HCT116 (cell line): ENCODE measurements around the gene IGSF11. TPM values are rescaled to one million over a fixed set of nuclear protein-coding genes. Genes with fewer than 3 reads are reported as not detected.

Experiments used
- ATAC-seq: fragments of 200-7000 bp; cut with Tn5 transposase; 2 replicates; pipeline ENCODE4 v1.9.1; 2020; ENCODE audit warnings: mild to moderate bottlenecking, moderate library complexity
- BruUV-seq: library from RNA; stranded (reverse); fragments of 400-500 nt; replicated peaks from 2 replicates; lab custom pipeline; 2021; lab: Mats Ljungman, UMichigan
- CTCF ChIA-PET: fragments of 300-600 bp; sonication (Branson Sonifier 250); formaldehyde crosslinking; loops from one replicate; lab custom pipeline; 2021; ENCODE audit warnings: antibody characterized with exemption; lab: Charles Lee
- POLR2A ChIA-PET: fragments of 300-600, 350-600 bp; sonication (Branson Sonifier 250); formaldehyde crosslinking; loops from one replicate; lab custom pipeline; 2021; ENCODE audit warnings: antibody characterized with exemption; lab: Charles Lee
- RAD21 ChIA-PET, 2 experiments: fragments of 300-600 bp; sonication (Branson Sonifier 250); formaldehyde crosslinking; loops; one replicate each; lab custom pipeline; 2023; ENCODE audit warnings: low total read pairs in 2 of 2; ENCODE audit not compliant: uncharacterized antibody in 2 of 2, unreplicated experiment in 2 of 2, low non-redundant PET in 1 of 2; lab: Charles Lee
- DNase-seq: peaks from one replicate; pipeline ENCODE4 v3.0.0-alpha.2; 2010; ENCODE audit warnings: low read depth, low spot score
- H2AFZ ChIP-seq: fragments of 200-600 bp; shearing (Covaris generic), sonication (generic); 2 replicates; pipeline ENCODE4 v1.6.1; 2017; ENCODE audit warnings: low read depth, mixed run types, mixed read lengths, antibody characterized with exemption, low read length; ENCODE audit not compliant: poor library complexity, severe bottlenecking
- H3K27ac ChIP-seq: 2 replicates; pipeline ENCODE4 v1.5.1; 2012; ENCODE audit warnings: low read depth, low read length
- H3K27me3 ChIP-seq: fragments of 200-600 bp; sonication (generic); 2 replicates; pipeline ENCODE4 v1.6.1; 2016; ENCODE audit warnings: mixed run types, low read length, mixed read lengths; ENCODE audit not compliant: insufficient read depth
- H3K36me3 ChIP-seq, 2 experiments: fragments of 200-500 bp in 1 of 2; fragments of 200-600 bp in 1 of 2; sonication (Bioruptor generic) in 1 of 2; sonication (generic) in 1 of 2; 2 replicates each; pipeline versions ENCODE4 v1.5.1 to v1.6.1; 2014 to 2016; ENCODE audit warnings: low read length in 2 of 2, inconsistent platforms in 1 of 2, mixed read lengths in 1 of 2, mixed run types in 1 of 2; ENCODE audit not compliant: insufficient read depth in 2 of 2, control insufficient read depth in 1 of 2
- H3K4me1 ChIP-seq, 2 experiments: fragments of 200-600 bp in 1 of 2; sonication (generic) in 1 of 2; 2 replicates each; pipeline versions ENCODE4 v1.5.1 to v1.6.1; 2012 to 2017; ENCODE audit warnings: low read length in 2 of 2, inconsistent platforms in 1 of 2, mild to moderate bottlenecking in 1 of 2, mixed read lengths in 1 of 2, mixed run types in 1 of 2, moderate library complexity in 1 of 2; ENCODE audit not compliant: insufficient read depth in 2 of 2, control insufficient read depth in 1 of 2
- H3K4me2 ChIP-seq: fragments of 200-600 bp; sonication (generic); 2 replicates; pipeline ENCODE4 v1.6.1; 2017; ENCODE audit warnings: mixed run types, low read length, mixed read lengths
- H3K4me3 ChIP-seq, 2 experiments: fragments of 200-600 bp in 1 of 2; sonication (generic) in 1 of 2; replicated peaks in 1 of 2; 2 replicates each; pipeline ENCODE4 v1.5.1; 2011 to 2016; ENCODE audit warnings: low read length in 2 of 2, control low read depth in 1 of 2, low read depth in 1 of 2, mild to moderate bottlenecking in 1 of 2, mixed read lengths in 1 of 2, mixed run types in 1 of 2
- H3K79me2 ChIP-seq: fragments of 200-600 bp; sonication (generic); 2 replicates; pipeline ENCODE4 v1.6.1; 2017; ENCODE audit warnings: mild to moderate bottlenecking, mixed run types, low read length, moderate library complexity, mixed read lengths; ENCODE audit not compliant: insufficient read depth
- H3K9ac ChIP-seq: fragments of 200-600 bp; sonication (generic); 2 replicates; pipeline ENCODE4 v1.6.1; 2016; ENCODE audit warnings: low read length, mixed read lengths
- H3K9me2 ChIP-seq: fragments of 200-600 bp; sonication (generic), shearing (Covaris generic); 2 replicates; pipeline ENCODE4 v1.6.1; 2017; ENCODE audit warnings: mixed run types, mild to moderate bottlenecking, moderate library complexity; ENCODE audit not compliant: insufficient read depth
- H3K9me3 ChIP-seq, 2 experiments: fragments of 200-500 bp in 1 of 2; fragments of 200-600 bp in 1 of 2; sonication (Bioruptor generic) in 1 of 2; sonication (generic) in 1 of 2; 2 replicates each; pipeline ENCODE4 v1.6.1; 2014 to 2017; ENCODE audit warnings: low read length in 2 of 2, mixed read lengths in 2 of 2, inconsistent platforms in 1 of 2, low read depth in 1 of 2, mild to moderate bottlenecking in 1 of 2, mixed run types in 1 of 2, moderate library complexity in 1 of 2; ENCODE audit not compliant: control insufficient read depth in 1 of 2, insufficient read depth in 1 of 2
- H4K20me1 ChIP-seq: fragments of 200-600 bp; sonication (generic), shearing (Covaris generic); 2 replicates; pipeline ENCODE4 v1.6.1; 2017; ENCODE audit warnings: mixed run types, mild to moderate bottlenecking, moderate library complexity; ENCODE audit not compliant: insufficient read depth
- CBX3 ChIP-seq: IDR thresholded peaks from 2 replicates; pipeline ENCODE4 v1.6.1; 2012; ENCODE audit warnings: low read depth
- CEBPB ChIP-seq: IDR thresholded peaks from 2 replicates; pipeline ENCODE4 v1.6.1; 2012; ENCODE audit warnings: low read depth
- EGR1 ChIP-seq: IDR thresholded peaks from 2 replicates; pipeline ENCODE4 v1.6.1; 2012; ENCODE audit warnings: low read depth
- EZH2phosphoT487 ChIP-seq: fragments of 200-600 bp; IDR thresholded peaks from 2 replicates; pipeline ENCODE4 v1.6.1; 2018; ENCODE audit warnings: antibody characterized with exemption, borderline replicate concordance
- FOSL1 ChIP-seq: IDR thresholded peaks from 2 replicates; pipeline ENCODE4 v1.6.1; 2012; ENCODE audit warnings: low read depth
- MAX ChIP-seq: IDR thresholded peaks from 2 replicates; pipeline ENCODE4 v1.6.1; 2012
- POLR2A ChIP-seq: IDR thresholded peaks from 2 replicates; pipeline ENCODE4 v1.7.0; 2011; ENCODE audit warnings: borderline replicate concordance; ENCODE audit not compliant: insufficient read depth, insufficient read length; ENCODE audit errors: extremely low read depth
- SP1 ChIP-seq: IDR thresholded peaks from 2 replicates; pipeline ENCODE4 v1.6.1; 2012; ENCODE audit warnings: low read depth
- YY1 ChIP-seq: IDR thresholded peaks from 2 replicates; pipeline ENCODE4 v1.6.1; 2011; ENCODE audit warnings: low read length, low read depth, moderate library complexity, mild to moderate bottlenecking; ENCODE audit not compliant: insufficient replicate concordance; ENCODE audit errors: extremely low read depth
- ZFX ChIP-seq: fragments of 450-650 bp; IDR thresholded peaks from 2 replicates; pipeline ENCODE4 v1.6.1; 2017
- ZNF274 ChIP-seq: fragments of 200-500 bp; sonication (Bioruptor generic); IDR thresholded peaks from 2 replicates; pipeline ENCODE4 v1.6.1; 2014; ENCODE audit warnings: mild to moderate bottlenecking, low read depth, low read length, inconsistent platforms
- intact Hi-C: fragments of 100-400 bp; cut with micrococcal nuclease; formaldehyde crosslinking; loops from 2 replicates; pipeline ENCODE4 v1.10.0; 2022
- total RNA-seq: library from RNA; stranded (reverse); gene quantifications from one replicate; pipeline ENCODE4 v1.2.1, GENCODE V29; 2021; ENCODE audit not compliant: unreplicated experiment
- TF ChIP-seq, protein P1 (sequence below): IDR thresholded peaks from 2 replicates; pipeline ENCODE4 v1.6.1; 2012; ENCODE audit warnings: low read depth
- TF ChIP-seq, protein P2 (sequence below), 3 experiments: fragments of 200-600 bp in 1 of 3; sonication (generic) in 1 of 3; IDR thresholded peaks in 2 of 3; conservative IDR thresholded peaks in 1 of 3; 2 replicates each; pipeline ENCODE4 v1.5.1; 2012 to 2017; ENCODE audit warnings: low read depth in 2 of 3, low read length in 2 of 3, antibody characterized with exemption in 1 of 3, borderline replicate concordance in 1 of 3, control low read depth in 1 of 3, mild to moderate bottlenecking in 1 of 3, mixed read lengths in 1 of 3, mixed run types in 1 of 3, moderate library complexity in 1 of 3; ENCODE audit not compliant: insufficient read depth in 1 of 3

The IGSF11 gene
- total RNA-seq, 1 experiment from 2014 or later = not detected

GRCh38 chr3:118949113-118949760, 85.4 kb downstream of the IGSF11 start:
- CTCF ChIA-PET = no interaction called here
- H3K9me3 ChIP-seq = no peaks in the 10 kb centered on the region

More at GRCh38 chr3:118949113-118949760, 85.4 kb downstream of the IGSF11 start:
- ChIA-PET POLR2A (no interaction called here), RAD21 (no interaction called here)
- peaks cover 22% of the 10 kb centered on the region for H3K27me3 ChIP-seq
- H3K9ac ChIP-seq = no peak overlapping the region
- intact Hi-C loops = no loop called here
- no peaks in the 10 kb centered on the region; the same call in 1 of the 2 replicates for H4K20me1 ChIP-seq
- no peak overlapping the region for H2AFZ ChIP-seq
- no peaks in the 10 kb centered on the region for H3K79me2 ChIP-seq
- no peaks in the 10 kb centered on the region for H3K4me1 ChIP-seq
- BruUV-seq = no TSS peak
- no peaks in the 10 kb centered on the region for H3K9me2 ChIP-seq
- TF ChIP-seq, protein P1, sequence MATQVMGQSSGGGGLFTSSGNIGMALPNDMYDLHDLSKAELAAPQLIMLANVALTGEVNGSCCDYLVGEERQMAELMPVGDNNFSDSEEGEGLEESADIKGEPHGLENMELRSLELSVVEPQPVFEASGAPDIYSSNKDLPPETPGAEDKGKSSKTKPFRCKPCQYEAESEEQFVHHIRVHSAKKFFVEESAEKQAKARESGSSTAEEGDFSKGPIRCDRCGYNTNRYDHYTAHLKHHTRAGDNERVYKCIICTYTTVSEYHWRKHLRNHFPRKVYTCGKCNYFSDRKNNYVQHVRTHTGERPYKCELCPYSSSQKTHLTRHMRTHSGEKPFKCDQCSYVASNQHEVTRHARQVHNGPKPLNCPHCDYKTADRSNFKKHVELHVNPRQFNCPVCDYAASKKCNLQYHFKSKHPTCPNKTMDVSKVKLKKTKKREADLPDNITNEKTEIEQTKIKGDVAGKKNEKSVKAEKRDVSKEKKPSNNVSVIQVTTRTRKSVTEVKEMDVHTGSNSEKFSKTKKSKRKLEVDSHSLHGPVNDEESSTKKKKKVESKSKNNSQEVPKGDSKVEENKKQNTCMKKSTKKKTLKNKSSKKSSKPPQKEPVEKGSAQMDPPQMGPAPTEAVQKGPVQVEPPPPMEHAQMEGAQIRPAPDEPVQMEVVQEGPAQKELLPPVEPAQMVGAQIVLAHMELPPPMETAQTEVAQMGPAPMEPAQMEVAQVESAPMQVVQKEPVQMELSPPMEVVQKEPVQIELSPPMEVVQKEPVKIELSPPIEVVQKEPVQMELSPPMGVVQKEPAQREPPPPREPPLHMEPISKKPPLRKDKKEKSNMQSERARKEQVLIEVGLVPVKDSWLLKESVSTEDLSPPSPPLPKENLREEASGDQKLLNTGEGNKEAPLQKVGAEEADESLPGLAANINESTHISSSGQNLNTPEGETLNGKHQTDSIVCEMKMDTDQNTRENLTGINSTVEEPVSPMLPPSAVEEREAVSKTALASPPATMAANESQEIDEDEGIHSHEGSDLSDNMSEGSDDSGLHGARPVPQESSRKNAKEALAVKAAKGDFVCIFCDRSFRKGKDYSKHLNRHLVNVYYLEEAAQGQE = no peak
- TF ChIP-seq FOSL1 (no peak), MAX (no peak), EGR1 (no peak), YY1 (no peak), EZH2phosphoT487 (no peak), ZFX (no peak), CEBPB (no peak), POLR2A (no peak), CBX3 (no peak), SP1 (no peak), ZNF274 (no peak)
- TF ChIP-seq, protein P2, sequence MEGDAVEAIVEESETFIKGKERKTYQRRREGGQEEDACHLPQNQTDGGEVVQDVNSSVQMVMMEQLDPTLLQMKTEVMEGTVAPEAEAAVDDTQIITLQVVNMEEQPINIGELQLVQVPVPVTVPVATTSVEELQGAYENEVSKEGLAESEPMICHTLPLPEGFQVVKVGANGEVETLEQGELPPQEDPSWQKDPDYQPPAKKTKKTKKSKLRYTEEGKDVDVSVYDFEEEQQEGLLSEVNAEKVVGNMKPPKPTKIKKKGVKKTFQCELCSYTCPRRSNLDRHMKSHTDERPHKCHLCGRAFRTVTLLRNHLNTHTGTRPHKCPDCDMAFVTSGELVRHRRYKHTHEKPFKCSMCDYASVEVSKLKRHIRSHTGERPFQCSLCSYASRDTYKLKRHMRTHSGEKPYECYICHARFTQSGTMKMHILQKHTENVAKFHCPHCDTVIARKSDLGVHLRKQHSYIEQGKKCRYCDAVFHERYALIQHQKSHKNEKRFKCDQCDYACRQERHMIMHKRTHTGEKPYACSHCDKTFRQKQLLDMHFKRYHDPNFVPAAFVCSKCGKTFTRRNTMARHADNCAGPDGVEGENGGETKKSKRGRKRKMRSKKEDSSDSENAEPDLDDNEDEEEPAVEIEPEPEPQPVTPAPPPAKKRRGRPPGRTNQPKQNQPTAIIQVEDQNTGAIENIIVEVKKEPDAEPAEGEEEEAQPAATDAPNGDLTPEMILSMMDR (IDR thresholded peaks at IDR 0.05 in 2 of 3, conservative IDR thresholded peaks at IDR 0.05 in 1 of 3; ENCODE audit: borderline replicate concordance in 1 of 3, insufficient read depth in 1 of 3, low read depth in 2 of 3, low read length in 2 of 3) = no peak
- no peaks in the 10 kb centered on the region for H3K36me3 ChIP-seq
- no peak for ATAC-seq
- no peak for DNase-seq
- H3K27ac ChIP-seq = no peak overlapping the region
- no peak overlapping the region for H3K4me2 ChIP-seq
- H3K4me3 ChIP-seq = no peak overlapping the region
